GM19025 (cell line): Measurements from ENCODE around the gene NOTCH4.
A peak's percentile ranks its signal among the peaks of the same experiment; 100 is the strongest.
"Not testable (repeated sequence)": the region's sequence is repeated elsewhere in the genome, so short reads cannot be mapped to it uniquely, and the experiment has no call there.

ENCODE experiments used
- ATAC-seq: cut with Tn5 transposase; IDR thresholded peaks from one replicate; pipeline ENCODE4 v1.9.1; 2021; ENCODE audit warnings: mild to moderate bottlenecking, low read depth, moderate library complexity; ENCODE audit not compliant: unreplicated experiment

Gene NOTCH4

GRCh38 chr6:32223258-32224235, at the start of gene NOTCH4:
Gene NOTCH4 (minus strand): TSS chr6:32224067. CDS start chr6:32223928, 139 bp downstream.
- ATAC-seq: no peak

- no peak for ATAC-seq
These were observed 47.6 kb upstream of the NOTCH4 start for GRCh38 chr6:32271429-32271828.

GRCh38 chr6:32268459-32268858, 44.6 kb upstream of the NOTCH4 start:
- not testable (repeated sequence) for ATAC-seq

- ATAC-seq: no peak
These were observed 43.2 kb upstream of the NOTCH4 start for GRCh38 chr6:32267035-32267434.

- ATAC-seq: not testable (repeated sequence)
These were observed 33.4 kb upstream of the NOTCH4 start for GRCh38 chr6:32257262-32257661.

GRCh38 chr6:32255199-32256153, 31.6 kb upstream of the NOTCH4 start:
- ATAC-seq: peak; percentile 51

- ATAC-seq: no peak
These were observed 30.9 kb upstream of the NOTCH4 start for GRCh38 chr6:32254761-32255198.

GRCh38 chr6:32252331-32253009, 28.6 kb upstream of the NOTCH4 start:
- ATAC-seq: no peak

- no peak for ATAC-seq
These were observed 25.4 kb upstream of the NOTCH4 start for GRCh38 chr6:32249262-32249661.

- ATAC-seq: no peak
These were observed 23.5 kb upstream of the NOTCH4 start for GRCh38 chr6:32247401-32247800.

- ATAC-seq: no peak
These were observed 21.1 kb upstream of the NOTCH4 start for GRCh38 chr6:32244946-32245398.

- ATAC-seq: no peak
These were observed 20.4 kb upstream of the NOTCH4 start for GRCh38 chr6:32244270-32244669.

- not testable (repeated sequence) for ATAC-seq
These were observed 18.5 kb upstream of the NOTCH4 start for GRCh38 chr6:32242318-32242813.

GRCh38 chr6:32240686-32241085, 16.8 kb upstream of the NOTCH4 start:
- ATAC-seq: no peak

GRCh38 chr6:32239462-32239861, 15.6 kb upstream of the NOTCH4 start:
- ATAC-seq: no peak

- ATAC-seq: no peak
These were observed 11.1 kb upstream of the NOTCH4 start for GRCh38 chr6:32234934-32235333.

GRCh38 chr6:32226434-32226833, 2.6 kb upstream of the NOTCH4 start:
- ATAC-seq: no peak

GRCh38 chr6:32224696-32225095, 829 bp upstream of the NOTCH4 start:
- peak; percentile 58 for ATAC-seq

- no peak for ATAC-seq
These were observed 1.3 kb downstream of the NOTCH4 start for GRCh38 chr6:32222333-32223230.
